ENCODE measurements around the gene EVA1C.

GRCh38 chr21:32392880-32393676 lies 19.4 kb upstream of the EVA1C start, which contains the start of gene URB1:
- TF ChIP-seq CTCF (IDR thresholded peaks at IDR 0.05) (no peak), POLR2A (IDR thresholded peaks at IDR 0.05) (no peak)

Data from lower leg skin (tissue), 3 donors.